ENCODE results near the gene NASP. TPM values are rescaled to one million over a fixed set of nuclear protein-coding genes. Genes with fewer than 3 reads are reported as not detected.

The NASP gene
- total RNA-seq = 10 to 100 TPM; 45.8 to 98.3 (median 75.1) TPM

GRCh38 chr1:45583666-45584350 lies at the start of gene NASP:
NASP (plus strand) TSS chr1:45584041; CDS start chr1:45584147, 106 bp downstream.
- no peaks in the 10 kb centered on the region for H3K36me3 ChIP-seq
- TF ChIP-seq POLR2A (IDR thresholded peaks at IDR 0.05) (peak; percentile 71 to 79), CTCF (IDR thresholded peaks at IDR 0.05) (peak in 1 of 6 experiments; percentile 11)
- no peaks in the 10 kb centered on the region for H3K27me3 ChIP-seq
- intact Hi-C loops (cut with DNase I) = no loop called here
- H3K4me3 ChIP-seq (replicated peaks in 1 of 3) = peak within 1 kb of the TSS; percentile 49 to 99 (median 98)
- no peaks in the 10 kb centered on the region for H3K9me3 ChIP-seq
- DNase-seq = peak; percentile 89
- peak within 1 kb of the TSS; percentile 74 to 94 (median 77) for H3K27ac ChIP-seq
- peaks cover 15 to 17% of the 10 kb centered on the region in 2 donors for H3K4me1 ChIP-seq
- WGBS, 2 donors = 0% methylated on average over 39 to 40 of the region's 41 CpGs

DNA sequence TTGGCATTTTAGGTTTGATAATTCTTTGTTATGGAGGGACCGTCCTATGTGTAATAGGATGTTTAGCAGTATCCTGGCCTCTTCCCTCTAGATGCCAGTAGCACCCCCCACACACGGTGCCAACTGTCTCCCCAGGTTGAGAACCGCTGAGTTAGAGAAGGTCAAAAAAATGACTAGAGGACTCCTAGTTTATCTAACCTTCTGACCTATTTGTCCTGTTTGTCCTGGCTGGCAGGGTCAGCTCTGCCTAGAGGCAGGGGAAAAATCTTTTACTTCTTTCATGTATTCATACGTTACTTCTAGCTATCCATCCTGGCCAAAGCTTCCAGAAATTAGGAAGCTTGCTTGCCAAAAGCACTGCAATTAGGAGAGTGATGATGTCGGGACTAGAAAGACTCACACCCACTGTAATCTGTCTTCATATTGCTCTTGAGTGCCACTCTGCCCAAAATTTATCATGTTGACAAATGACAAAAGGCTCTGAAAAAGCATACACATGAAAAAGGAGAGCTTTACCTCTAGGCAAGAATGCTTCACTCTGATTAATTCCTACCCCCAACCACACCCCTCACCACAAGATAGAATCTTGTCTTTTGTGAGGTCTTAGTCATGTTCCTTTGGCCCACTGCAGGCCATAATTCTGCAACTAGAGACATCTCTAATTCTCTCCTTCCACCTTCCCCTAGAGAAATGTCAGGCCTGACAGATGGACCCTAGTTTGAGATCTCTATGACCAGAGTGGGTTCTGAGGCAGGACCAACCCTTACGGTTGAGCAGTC lies 47.7 kb upstream of the NASP start:
- DNase-seq = no peak
- TF ChIP-seq POLR2A (IDR thresholded peaks at IDR 0.05) (no peak), CTCF (IDR thresholded peaks at IDR 0.05) (no peak)
- WGBS, 2 donors = 65 to 67% methylated on average over 6 of the region's 6 CpGs
- H3K9me3 ChIP-seq = no peaks in the 10 kb centered on the region
- no peaks in the 10 kb centered on the region for H3K4me1 ChIP-seq
- H3K27me3 ChIP-seq = no peaks in the 10 kb centered on the region
- no peaks in the 10 kb centered on the region for H3K36me3 ChIP-seq
- H3K27ac ChIP-seq = no peak overlapping the region
- intact Hi-C loops (cut with DNase I) = no loop called here
- no peak overlapping the region for H3K4me3 ChIP-seq (replicated peaks in 1 of 3)

GRCh38 chr1:45536886-45537285 lies 47.0 kb upstream of the NASP start:
- no peak overlapping the region for H3K27ac ChIP-seq
- no peaks in the 10 kb centered on the region for H3K27me3 ChIP-seq
- H3K36me3 ChIP-seq = no peaks in the 10 kb centered on the region
- intact Hi-C loops (cut with DNase I) = no loop called here
- no peaks in the 10 kb centered on the region for H3K9me3 ChIP-seq
- 72 to 74% methylated on average over 4 of the region's 4 CpGs for WGBS, 2 donors
- no peak for DNase-seq
- no peaks in the 10 kb centered on the region for H3K4me1 ChIP-seq
- TF ChIP-seq CTCF (IDR thresholded peaks at IDR 0.05) (no peak), POLR2A (IDR thresholded peaks at IDR 0.05) (no peak)
- H3K4me3 ChIP-seq (replicated peaks in 1 of 3) = no peak overlapping the region

- intact Hi-C loops (cut with DNase I) = no loop called here
- no peak for TF ChIP-seq POLR2A (IDR thresholded peaks at IDR 0.05)
- TF ChIP-seq CTCF (IDR thresholded peaks at IDR 0.05) = no peak
- 93 to 95% methylated on average over 1 of the region's 1 CpG for WGBS, 2 donors
Observed at GRCh38 chr1:45541193-45541592, 42.6 kb upstream of the NASP start.

DNA sequence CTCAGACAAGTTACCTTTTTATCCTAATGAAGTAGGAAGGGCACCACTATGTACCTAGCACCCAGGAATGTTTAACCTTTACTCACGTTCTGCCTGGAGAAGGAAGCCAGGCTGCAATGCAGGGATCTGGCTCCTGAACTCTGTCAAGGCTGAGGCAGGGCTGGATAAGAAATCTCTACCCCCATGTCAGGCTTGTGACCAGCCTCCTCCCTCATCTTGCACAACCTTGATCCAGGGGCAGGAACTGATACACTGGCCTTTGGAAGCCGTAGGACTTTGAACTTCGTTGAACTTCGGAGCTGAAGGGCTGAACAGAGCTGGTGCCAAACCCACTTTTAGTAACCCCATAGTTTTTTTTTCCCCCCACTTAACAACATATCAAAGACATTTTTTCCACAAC lies 41.2 kb upstream of the NASP start:
- Histone ChIP-seq H3K4me1 (peaks cover 0 to 26% of the 10 kb centered on the region in 2 donors), H3K27me3 (no peaks in the 10 kb centered on the region), H3K27ac (no peak overlapping the region), H3K4me3 (replicated peaks in 1 of 3) (no peak overlapping the region), H3K36me3 (no peaks in the 10 kb centered on the region), H3K9me3 (no peaks in the 10 kb centered on the region)
- 81 to 85% methylated on average over 3 to 4 of the region's 4 CpGs for WGBS, 2 donors
- TF ChIP-seq CTCF (IDR thresholded peaks at IDR 0.05) = no peak
- no peak for TF ChIP-seq POLR2A (IDR thresholded peaks at IDR 0.05)
- intact Hi-C loops (cut with DNase I) = no loop called here
- no peak for DNase-seq

More at GRCh38 chr1:45541193-45541592, 42.6 kb upstream of the NASP start:
- Histone ChIP-seq H3K27ac (no peak overlapping the region), H3K36me3 (no peaks in the 10 kb centered on the region), H3K9me3 (no peaks in the 10 kb centered on the region), H3K27me3 (no peaks in the 10 kb centered on the region), H3K4me1 (peaks cover 0 to 25% of the 10 kb centered on the region in 2 donors), H3K4me3 (replicated peaks in 1 of 3) (no peak overlapping the region)
- DNase-seq = no peak
